HG03442 (cell line): ENCODE measurements around the gene RHBDL3.
"Not testable (repeated sequence)": the region's sequence is repeated elsewhere in the genome, so short reads cannot be mapped to it uniquely, and the experiment has no call there.

Source experiments
- ATAC-seq: cut with Tn5 transposase; IDR thresholded peaks from one replicate; pipeline ENCODE4 v1.9.1; 2021; ENCODE audit warnings: mild to moderate bottlenecking, moderate library complexity; ENCODE audit not compliant: unreplicated experiment

Gene RHBDL3

DNA sequence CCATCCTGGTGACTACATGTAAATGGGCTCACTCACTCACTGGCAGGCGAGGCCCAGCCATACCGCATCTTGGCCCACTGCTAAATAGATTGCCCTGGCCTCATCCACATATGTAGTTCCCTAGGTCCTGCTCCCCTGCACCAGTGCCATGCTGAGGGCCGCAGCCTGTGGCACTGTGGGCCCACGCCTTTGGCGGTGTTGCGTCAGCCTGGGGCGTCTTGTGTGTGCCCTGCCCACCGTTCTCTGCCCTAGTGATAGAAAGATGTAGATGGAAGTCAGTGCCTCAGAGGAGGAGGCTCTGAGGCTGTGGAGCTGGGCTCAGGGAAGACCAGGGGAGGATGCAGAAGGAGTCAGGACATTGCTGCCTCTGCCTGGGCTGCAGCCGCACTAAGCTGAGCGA, 57.4 kb downstream of the RHBDL3 start:
- no peak for ATAC-seq

DNA sequence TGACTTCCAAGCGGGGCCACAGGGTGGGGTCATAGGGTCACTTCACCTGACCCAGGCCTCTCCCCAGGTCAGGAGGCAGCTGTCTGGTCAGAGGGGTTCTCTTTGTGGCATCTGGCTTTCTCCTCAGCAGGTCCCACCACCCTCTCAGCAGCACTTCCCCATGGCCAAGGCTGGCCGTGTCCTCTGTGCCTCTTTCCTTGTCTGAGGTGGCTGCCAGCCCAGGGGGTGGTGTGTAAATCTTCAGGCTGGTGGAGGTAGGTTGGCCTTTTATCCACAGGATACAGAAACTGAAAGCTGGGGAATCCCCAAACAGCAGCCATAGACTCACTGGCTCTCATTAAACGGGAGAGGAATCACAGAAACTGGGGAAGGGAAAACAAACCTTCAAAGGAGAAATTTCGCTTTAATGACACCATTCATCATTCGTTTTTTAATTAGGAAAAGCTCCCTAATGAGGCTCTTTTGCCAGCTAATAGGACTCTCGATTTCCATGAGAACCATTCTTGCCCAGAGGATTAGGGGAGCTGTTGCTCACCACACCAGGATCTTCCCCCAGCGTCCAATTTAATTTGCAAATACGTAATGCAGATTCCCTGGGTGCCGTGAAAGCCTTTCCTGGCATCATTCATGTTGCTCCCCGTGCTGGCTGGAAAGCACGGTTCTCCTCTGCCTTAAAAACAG, 58.3 kb downstream of the RHBDL3 start:
- no peak for ATAC-seq

DNA sequence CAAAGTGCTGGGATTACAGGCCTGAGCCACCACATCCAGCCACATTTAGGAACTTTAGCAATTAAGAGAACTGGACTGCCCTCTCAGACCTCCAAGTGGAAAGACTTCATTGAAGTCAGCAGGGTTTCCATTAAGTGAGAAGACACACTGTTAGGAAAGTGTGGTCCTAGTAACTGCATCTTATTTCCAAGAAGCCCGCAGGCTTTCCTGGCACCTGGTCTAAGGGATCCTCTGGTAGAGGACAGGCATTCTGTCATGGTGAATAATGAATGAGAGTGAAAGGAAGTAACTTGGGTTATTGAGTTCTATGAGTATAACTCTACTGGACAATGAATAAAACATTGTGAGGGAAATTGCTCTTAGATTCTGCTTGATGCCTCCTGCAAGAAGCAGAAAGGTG, 62.3 kb downstream of the RHBDL3 start:
- no peak for ATAC-seq

DNA sequence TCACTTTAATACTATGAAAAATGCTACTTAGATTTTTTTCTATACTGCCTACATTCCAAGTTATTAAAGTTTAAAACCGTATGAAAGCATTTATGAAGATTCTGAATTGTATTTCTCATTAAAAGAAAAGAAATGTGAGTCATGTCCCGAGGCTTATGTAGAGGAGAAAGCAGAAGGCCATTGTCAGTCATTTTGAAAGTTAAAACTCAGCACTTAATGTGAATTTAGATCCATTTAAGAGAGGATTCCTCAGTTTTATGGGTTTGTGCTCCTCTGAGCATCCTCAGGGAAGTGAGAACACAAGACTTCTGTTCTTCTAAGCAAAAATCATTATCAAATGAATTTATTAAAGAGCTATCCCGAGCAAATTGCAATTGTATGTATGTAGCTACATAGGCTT, 64.5 kb downstream of the RHBDL3 start:
- ATAC-seq = no peak

DNA sequence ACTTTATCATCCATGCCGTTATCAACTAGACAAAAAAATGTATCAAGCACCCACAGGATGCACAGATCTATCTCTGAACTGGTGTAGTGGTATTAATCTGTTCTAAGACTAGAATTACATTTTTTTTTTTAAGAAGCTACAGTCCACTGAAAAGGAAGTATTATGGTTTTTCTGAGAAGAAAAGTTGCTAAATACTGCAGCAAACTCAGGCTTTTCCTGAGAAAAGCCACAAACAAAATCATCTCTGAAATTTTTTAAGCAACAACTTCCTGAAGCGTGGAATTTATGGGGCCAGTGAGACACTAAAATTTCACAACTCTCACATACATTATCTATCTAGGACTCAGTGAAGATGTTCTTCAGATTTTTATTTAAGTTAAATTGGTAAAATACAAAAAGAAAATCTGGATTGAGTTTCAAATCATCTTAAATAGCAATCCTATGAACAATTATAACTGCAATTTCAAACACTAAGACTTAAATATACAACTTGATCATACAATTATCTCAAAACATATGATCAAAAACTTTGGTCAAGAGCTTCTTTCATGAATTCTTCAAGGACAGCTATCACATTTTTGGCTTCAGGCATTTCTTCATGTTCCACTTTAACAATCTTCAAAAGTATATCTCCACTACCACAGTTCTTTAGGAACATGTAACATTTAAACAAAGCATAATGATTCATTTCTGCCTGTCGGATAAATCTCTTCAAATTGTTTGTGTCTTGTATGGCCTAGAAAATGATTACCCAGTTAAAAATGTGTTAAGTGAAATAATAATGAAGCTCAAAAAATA, 65.8 kb downstream of the RHBDL3 start:
- ATAC-seq = no peak

DNA sequence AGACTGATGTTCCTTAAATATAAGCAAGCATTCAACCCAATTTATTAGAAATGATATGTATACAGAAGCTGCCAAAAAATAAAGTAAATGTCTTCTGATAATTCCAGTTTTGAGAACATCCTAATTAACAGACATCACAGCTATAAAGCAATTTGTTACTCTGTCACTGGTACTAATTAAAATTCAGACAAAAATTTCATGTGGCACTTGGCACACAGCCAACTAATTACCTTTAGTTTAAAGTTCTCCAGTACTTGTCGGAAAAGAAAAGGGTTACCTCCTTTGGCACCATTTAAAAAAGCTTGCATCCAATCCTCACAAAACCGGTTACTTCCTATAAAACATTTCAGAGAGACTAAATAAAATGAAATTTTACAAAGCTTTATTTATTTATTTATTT, 67.6 kb downstream of the RHBDL3 start:
- ATAC-seq = no peak

DNA sequence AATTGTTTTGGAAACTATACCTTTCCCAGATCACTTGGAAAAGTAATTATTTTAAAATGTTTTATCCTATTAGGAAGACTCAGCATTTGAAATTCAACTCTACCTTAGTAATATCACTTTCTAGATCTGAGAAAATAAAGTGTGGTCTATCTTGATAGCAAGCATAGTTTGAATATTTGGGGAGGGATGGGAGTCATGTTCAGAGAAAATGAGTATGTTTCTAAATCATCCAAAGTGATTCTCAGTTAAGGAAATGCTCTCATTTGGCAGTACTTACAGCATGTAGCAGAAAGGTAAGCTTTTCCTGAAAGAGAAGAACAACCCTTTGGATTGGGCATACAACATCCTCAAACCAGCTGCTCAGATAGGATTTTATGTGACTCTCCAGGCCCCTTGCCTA, 69.4 kb downstream of the RHBDL3 start:
- no peak for ATAC-seq

DNA sequence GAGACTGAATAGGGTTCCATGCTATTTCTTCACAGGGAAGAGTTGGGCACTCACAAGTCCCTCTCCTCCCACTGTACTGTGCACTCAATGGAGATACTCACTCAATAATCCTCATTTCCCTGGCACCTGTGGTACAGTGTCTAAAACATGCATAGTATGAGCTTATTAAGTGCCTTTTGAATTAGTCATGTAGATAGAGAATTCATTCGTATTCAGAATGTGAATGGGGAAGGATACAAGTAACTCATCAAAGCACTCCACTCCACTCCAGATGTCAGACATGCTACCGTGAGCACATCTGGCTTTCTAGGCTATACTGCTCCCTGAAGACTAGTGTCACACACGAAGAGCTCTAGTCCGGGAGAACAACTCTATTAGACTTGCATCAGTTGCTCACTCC, 70.1 kb downstream of the RHBDL3 start:
- no peak for ATAC-seq

DNA sequence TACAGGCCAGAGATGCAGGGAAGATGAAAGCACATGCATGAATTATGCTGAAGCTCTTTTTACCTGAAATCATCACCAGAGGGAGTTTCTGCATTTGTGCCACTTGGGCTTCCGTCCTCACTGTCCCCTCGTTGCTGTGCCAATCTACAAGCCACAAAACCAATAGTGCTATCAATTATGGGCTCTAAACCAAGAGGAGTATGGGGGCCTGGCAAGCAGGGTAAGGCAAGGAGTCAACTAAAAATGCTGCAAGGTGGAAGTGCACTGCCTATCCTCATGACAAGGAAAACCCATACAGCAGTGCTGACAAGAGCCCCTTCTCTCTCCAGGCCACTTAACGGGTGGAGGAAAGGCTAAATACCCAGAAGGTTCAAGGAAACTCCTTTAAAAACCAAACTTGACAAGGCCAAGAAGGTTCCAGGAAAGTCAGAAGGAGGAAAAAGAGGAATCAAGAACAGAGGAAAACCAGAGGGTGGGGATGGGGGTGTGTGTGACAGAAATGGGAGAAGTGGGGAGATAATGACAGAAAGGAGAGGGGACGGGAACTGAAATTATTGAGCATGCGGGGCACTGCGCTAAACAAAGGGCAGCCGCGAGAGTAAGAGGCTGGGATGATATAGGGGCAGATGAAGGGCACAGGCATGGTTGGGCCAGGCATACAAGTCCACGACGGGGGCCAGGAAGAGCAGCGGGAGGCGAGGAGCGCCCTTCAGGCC, 75.7 kb downstream of the RHBDL3 start:
- ATAC-seq = no peak

DNA sequence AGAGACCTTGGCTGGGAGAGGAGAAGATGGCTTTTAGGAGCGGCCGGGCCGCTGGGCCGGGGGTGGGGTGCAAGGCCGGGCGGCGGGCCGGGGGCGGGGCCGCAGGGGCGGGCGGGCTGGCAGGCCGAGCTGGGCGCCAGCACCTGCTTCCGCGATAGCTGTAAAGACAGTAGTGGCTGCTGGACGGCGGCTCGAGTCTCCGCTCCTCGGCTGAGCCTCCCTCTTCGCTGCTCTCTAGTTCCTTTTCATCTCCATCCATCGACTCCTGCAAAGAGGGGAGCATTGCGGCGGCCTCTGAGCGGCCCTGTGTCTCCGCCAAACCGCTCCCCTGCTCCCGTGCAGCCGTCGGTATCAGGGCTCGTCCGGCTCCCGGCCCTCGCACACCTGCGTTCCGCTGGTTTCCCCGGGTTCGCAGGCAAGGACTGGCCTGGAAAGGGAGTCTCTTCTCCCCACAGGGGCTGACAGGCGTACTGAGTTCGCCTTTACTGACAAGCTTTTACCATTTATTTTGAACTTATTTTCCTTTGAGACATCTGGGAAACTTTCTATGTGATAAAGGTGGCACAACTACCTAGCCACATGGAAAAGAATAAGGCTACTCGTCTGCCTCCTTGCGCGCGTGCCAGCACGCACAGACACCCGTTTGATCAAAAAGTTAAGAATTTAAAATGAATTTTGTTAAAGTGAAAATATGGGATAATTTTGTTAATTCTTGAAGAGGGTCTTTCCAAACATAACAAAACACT, 76.4 kb downstream of the RHBDL3 start, which contains the start of gene C17orf75:
TSS of gene C17orf75 (minus strand) at position 317 of the 746 bp plus-strand sequence. CDS start at position 283, 34 bp downstream.
- ATAC-seq = peak; percentile 69

DNA sequence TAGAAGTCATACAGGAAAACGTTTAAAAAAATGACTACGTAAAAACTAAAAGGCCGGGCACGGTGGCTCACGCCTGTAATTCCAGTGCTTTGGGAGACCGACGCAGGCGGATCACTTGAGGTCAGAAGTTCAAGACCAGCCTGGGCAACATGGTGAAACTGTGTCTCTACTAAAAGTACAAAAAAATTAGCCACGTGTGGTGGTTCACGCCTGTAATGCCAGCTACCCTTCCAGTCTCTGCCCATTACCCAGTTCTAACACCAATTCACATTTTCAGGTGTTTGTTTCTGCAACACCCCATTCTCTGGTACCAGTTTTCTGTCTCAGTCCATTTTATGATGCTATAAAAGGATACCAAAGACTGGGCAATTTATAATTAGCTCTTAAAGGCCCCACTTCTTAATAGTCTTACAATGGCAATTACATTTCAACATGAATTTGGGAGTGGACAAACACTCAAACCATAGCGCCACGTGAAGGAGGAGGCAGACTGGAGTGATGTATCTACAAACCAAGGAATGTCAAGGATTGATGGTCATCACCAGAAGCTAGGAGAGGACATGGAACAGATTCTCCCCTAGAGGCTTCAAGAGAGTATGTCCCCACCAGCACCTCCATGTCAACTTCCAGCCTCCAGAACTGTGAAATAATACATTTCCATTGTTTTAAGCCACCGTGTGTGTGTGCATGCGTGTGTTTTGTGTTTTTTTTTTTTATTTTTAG, 77.1 kb downstream of the RHBDL3 start:
- ATAC-seq = no peak

DNA sequence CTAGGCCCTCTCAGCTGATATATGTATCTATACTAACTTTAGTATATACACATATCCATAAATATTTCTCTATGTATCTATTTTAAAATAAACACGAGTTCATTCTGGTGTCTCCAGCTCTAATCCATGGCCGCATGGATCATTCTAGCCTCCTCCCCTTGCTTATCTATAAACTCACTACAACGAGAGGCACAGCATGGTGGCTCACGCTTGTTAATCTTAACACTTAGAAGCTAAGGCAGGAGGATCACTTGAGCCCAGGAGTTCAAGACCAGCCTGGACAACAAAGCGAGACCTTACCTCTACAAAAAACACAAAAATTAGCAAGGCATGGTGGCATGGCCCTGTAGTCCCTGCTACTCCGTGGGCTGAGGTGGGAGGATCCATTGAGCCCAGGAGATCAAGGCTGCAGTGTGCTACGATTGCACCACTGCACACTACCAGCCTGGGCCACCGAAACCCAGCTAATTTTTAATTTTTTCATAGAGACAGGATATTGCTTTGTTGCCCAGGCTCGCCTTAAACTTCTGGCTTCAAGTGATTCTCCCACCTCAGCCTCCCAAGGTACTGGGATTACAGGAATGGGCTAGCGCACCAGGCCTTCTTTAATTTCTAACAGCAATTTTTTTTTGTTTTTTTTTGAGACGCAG, 80.4 kb downstream of the RHBDL3 start:
- ATAC-seq = no peak

DNA sequence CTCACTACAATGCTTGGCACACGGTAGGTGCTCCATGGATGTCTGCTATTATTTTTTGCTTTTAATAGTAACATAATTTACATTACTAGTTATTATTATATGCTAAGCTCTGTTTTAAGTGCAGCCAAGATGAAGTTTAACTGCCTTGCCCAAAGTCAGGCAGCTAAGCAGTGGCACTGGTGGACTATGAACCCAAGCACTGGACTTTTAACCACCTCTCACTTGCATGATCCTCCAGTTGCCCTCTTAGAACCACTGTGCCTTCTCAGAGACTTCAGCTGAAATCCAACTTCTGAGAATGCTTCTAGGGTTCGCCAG, 82.8 kb downstream of the RHBDL3 start:
- no peak for ATAC-seq

DNA sequence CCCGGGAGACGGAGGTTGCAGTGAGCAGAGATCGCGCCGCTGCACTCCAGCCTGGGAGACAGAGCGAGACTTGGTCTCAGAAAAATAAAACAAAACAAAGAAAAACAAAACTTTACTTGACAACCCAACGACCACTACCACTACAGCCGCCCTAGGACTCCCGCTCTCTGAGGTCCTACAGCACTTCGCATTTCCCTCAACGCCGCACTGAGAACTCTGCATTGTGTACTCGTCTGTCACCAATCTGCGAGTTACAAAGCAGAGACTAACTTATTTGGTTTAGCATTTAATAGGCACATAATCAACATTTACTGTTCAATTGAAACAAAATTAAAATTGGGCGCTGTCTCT, 83.8 kb downstream of the RHBDL3 start:
- ATAC-seq = no peak

DNA sequence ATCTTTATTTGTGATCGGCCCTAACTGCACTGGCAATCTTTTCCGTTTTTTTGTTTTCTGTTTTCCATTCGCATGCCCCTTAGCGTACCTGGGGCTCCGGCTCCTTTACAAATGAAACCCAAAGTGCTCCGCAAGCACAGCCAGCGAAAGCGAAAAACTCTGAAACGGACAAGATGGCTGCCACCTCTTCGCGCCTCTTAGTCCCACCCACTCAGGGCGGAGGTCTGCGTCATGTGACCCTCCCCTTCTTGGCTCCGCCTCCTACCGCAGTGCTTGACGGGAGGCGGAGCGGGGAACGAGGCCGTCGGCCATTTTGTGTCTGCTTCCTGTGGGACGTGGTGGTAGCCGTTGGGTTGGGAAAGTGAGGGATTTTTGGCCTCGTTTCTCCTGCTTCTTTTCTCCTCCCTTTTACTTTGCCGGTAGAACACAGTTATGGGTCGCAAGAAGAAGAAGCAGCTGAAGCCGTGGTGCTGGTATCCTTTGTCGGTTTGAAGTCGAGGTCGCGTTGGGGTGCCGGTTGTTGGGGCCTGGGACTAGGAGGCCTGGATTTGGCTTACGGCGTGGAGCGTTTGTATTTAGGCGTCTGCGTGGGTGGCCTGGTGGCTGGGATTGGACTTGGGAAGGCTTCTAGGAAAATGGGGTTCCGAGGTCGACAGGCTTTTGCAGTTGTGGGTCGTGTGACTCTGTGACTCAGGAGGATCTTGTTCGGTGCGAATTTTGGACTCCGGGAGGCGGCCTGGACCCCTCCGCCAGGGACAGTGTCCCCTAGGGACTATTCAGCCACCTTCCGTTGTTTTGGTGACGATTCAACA, 84.4 kb downstream of the RHBDL3 start, which contains the start of gene ZNF207:
TSS of gene ZNF207 (plus strand) at position 304 of the 812 bp plus-strand sequence. CDS start at position 433, 129 bp downstream.
- peak; percentile 88 for ATAC-seq

DNA sequence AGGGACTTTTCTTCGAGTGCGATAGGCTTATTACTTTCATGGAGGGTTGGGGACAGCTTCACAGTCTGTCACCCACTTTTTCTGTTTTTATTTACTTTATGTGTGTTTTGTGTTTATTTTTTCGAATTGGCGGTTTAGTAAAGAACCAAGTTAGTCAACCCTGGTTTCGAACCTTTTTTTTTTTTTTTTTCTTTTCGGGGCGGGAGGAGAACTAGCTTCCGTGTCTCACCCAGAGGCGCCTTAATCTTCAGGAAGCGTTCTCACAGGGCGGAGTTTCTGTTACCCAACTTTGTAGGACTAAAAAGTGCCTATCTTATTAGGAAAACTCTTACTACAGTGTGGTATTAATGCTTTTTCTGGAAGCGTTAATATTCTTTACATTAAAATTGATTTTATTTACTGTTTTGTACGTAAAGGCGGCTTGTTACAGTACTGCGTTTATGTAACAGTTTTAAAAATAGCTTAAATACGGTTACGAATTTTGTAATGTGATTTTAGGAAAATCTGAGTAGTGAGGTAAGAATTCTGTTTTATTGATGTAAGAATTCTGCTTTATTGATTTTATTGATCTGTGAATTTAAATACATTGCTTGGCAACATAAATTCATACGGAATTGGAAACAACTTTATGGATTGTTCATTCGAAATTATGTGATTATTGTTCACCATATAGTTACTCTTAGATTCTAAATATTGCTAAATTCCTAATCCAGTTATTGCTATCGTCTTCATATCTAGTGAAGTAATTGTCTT, 85.2 kb downstream of the RHBDL3 start:
- peak; percentile 9 for ATAC-seq

DNA sequence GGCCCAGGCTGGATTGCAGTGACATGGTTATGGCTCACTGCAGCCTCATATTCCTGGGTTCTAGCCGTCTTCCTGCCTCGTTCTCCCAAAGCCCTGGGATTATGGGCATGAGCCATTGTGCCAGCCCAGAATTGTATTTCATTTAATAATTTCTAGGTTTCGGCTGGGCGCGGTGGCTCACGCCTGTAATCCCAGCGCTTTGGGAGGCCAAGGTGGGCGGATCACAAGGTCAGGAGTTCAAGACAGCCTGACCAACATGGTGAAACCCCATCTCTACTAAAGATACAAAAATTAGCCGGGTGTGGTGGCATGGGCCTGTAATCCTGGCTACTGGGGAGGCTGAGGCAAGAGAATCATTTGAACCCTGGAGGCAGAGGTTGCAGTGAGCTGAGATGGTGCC, 87.1 kb downstream of the RHBDL3 start:
- not testable (repeated sequence) for ATAC-seq

DNA sequence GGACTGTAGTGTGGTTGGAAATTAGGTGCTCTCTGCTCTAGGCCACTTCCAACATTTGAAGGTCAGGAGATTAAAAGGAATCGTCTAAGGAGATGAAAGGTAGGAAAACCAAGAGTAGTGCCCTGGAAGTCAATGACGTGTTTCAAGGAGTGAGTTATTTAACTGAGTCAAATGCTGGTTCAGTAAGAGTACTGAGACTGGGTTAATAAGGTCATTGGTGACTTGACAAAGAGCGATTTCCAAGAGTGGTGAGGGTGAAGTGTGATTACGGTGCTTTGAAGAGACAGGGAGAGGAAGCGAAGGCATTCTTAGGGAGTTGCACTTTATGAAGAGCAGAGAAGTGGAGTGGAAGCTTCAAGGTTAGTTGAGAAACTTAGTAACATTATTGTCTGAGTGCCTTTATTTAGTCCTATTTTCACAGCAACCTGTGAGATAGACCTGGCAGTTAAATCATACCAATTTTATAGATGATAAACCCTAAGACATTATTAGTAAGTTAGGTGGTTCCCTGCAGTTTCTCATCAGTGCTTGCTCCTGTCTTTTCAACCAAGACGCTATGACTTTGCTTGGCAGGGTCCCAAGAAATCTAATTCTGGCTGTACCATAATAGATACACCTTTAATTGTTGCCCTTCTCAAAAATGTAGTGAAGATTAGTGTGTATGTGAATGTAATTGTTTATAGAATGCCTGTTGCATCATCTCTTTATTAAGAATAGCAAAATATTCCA, 90.2 kb downstream of the RHBDL3 start:
- no peak for ATAC-seq
